ENCODE data around the gene SNX25.

- TF ChIP-seq POLR2A (IDR thresholded peaks at IDR 0.05) (no peak), CTCF (IDR thresholded peaks at IDR 0.05 in 4 of 5, conservative IDR thresholded peaks at IDR 0.05 in 1 of 5) (no peak)
These were observed 173.4 kb downstream of the SNX25 start for GRCh38 chr4:185382754-185383153.

Data from gastrocnemius medialis (tissue), 4 donors.